HepG2 (cell line): ENCODE results near the gene ABCD1. TPM values are rescaled to one million over a fixed set of nuclear protein-coding genes. Genes with fewer than 3 reads are reported as not detected.
"Not testable (repeated sequence)": the region's sequence is repeated elsewhere in the genome, so short reads cannot be mapped to it uniquely, and the experiment has no call there.

Source experiments
- ATAC-seq: fragments of 200-7000 bp; cut with Tn5 transposase; 3 replicates; pipeline ENCODE4 v1.9.1; 2020; ENCODE audit warnings: mild to moderate bottlenecking, moderate library complexity
- BruUV-seq: library from RNA; stranded (reverse); fragments of 400-500 nt; replicated peaks from 2 replicates; lab custom pipeline; 2021; lab: Mats Ljungman, UMichigan
- CTCF ChIA-PET: fragments of 300-600 bp; formaldehyde crosslinking; extraction: SDS; loops from one replicate; lab custom pipeline; 2021; ENCODE audit warnings: low total read pairs, inconsistent platforms, low intra/inter-chr PET ratio; lab: Yijun Ruan, JAX
- POLR2A ChIA-PET: fragments of 350-600 bp; sonication (Branson Sonifier 250); formaldehyde crosslinking; loops from one replicate; lab custom pipeline; 2020; ENCODE audit warnings: antibody characterized with exemption, inconsistent platforms; lab: Yijun Ruan, JAX
- DNase-seq: peaks from one replicate; pipeline ENCODE4 v3.0.0-alpha.2; 2015; ENCODE audit warnings: low spot score
- FAIRE-seq: peaks from 3 replicates; lab custom pipeline; 2011; peaks lifted over from hg19 to GRCh38; lab: Jason Lieb, UNC
- H2AFZ ChIP-seq: one replicate; pipeline ENCODE4 v1.6.1; 2011; ENCODE audit warnings: low read length, inconsistent platforms
- H3K27ac ChIP-seq: fragments of 300-600 bp; 3 replicates; pipeline ENCODE4 v1.8.0; 2011; ENCODE audit warnings: mixed run types, mild to moderate bottlenecking, mixed read lengths, low read length, inconsistent platforms; ENCODE audit not compliant: insufficient read depth; ENCODE audit errors: extremely low read length
- H3K27me3 ChIP-seq, 2 experiments: fragments of 200-600 bp in 1 of 2; 2 replicates in 1 of 2; 3 replicates in 1 of 2; pipeline versions ENCODE4 v1.6.0 to v1.8.0; 2011; ENCODE audit warnings: low read length in 2 of 2, mild to moderate bottlenecking in 2 of 2, moderate library complexity in 2 of 2, inconsistent platforms in 1 of 2; ENCODE audit not compliant: insufficient read depth in 2 of 2, control insufficient read depth in 1 of 2
- H3K36me3 ChIP-seq, 2 experiments: fragments of 200-600 bp in 1 of 2; replicated peaks in 1 of 2; 2 replicates in 1 of 2; 3 replicates in 1 of 2; pipeline versions ENCODE4 v1.5.1 to v1.8.0; 2011; ENCODE audit warnings: low read length in 2 of 2, inconsistent platforms in 1 of 2; ENCODE audit not compliant: insufficient read depth in 2 of 2, control insufficient read depth in 1 of 2
- H3K4me1 ChIP-seq: 2 replicates; pipeline ENCODE4 v1.5.1; 2012; ENCODE audit warnings: low read length, inconsistent platforms; ENCODE audit not compliant: insufficient read depth
- H3K4me2 ChIP-seq: 2 replicates; pipeline ENCODE4 v1.6.0; 2011; ENCODE audit warnings: low read depth, low read length, inconsistent platforms
- H3K4me3 ChIP-seq, 3 experiments: fragments of 200-600 bp in 1 of 3; sonication (generic), shearing (Covaris generic) in 1 of 3; replicated peaks in 1 of 3; 2 replicates each; pipeline ENCODE4 v1.5.1; 2011 to 2016; ENCODE audit warnings: low read length in 3 of 3, inconsistent platforms in 2 of 3, low read depth in 2 of 3, mild to moderate bottlenecking in 2 of 3, control low read depth in 1 of 3, mixed read lengths in 1 of 3; ENCODE audit not compliant: insufficient read depth in 1 of 3
- H3K79me2 ChIP-seq: one replicate; pipeline ENCODE4 v1.6.1; 2011; ENCODE audit warnings: low read length, inconsistent platforms; ENCODE audit not compliant: insufficient read depth
- H3K9ac ChIP-seq: 2 replicates; pipeline ENCODE4 v1.6.0; 2011; ENCODE audit warnings: mild to moderate bottlenecking, low read depth, low read length, inconsistent platforms; ENCODE audit not compliant: insufficient read depth
- H3K9me3 ChIP-seq: 2 replicates; pipeline ENCODE4 v1.5.1; 2012; ENCODE audit warnings: mild to moderate bottlenecking, low read length
- H4K20me1 ChIP-seq: 2 replicates; pipeline ENCODE4 v1.6.0; 2011; ENCODE audit warnings: inconsistent platforms, mild to moderate bottlenecking, low read length, moderate library complexity; ENCODE audit not compliant: insufficient read depth
- WGBS: methylation state at CpG from one replicate; pipeline ENCODE4 v1.1.6; 2017; ENCODE audit warnings: low lambda C conversion rate; 5-methylcytosine and 5-hydroxymethylcytosine counted together
- in situ Hi-C: cut with HindIII; loops from 2 replicates; pipeline ENCODE4 v1.10.0; 2017; ENCODE audit warnings: low pct_unique_long_range_greater_than_20kb; ENCODE audit not compliant: extremely low pct_ligation_motif_present
- intact Hi-C: fragments of 100-400 bp; cut with micrococcal nuclease; formaldehyde crosslinking; loops from one replicate; pipeline ENCODE4 v1.10.0; 2022; ENCODE audit not compliant: unreplicated experiment
- polyA plus RNA-seq, 8 experiments: library from polyadenylated mRNA; depleted of rRNA in 3 of 8; stranded (reverse) in 7 of 8; unstranded in 1 of 8; fragments of >200 nt; fragmentation: Illumina TruSeq in 4 of 8; extraction: Trizol in 4 of 8; gene quantifications; 2 replicates each; pipeline versions ENCODE4 v1.2.1 to v1.2.3, GENCODE V29; 2011 to 2016; ENCODE audit warnings: low read depth in 4 of 8, missing spikeins in 1 of 8, mixed read lengths in 1 of 8; ENCODE audit not compliant: insufficient read depth in 1 of 8
- total RNA-seq, 5 experiments: library from RNA; depleted of rRNA; stranded (reverse); fragments of >200 nt; fragmentation: Illumina TruSeq; extraction: Trizol; gene quantifications; 2 replicates each; pipeline ENCODE4 v1.2.3, GENCODE V29; 2016; ENCODE audit warnings: low read depth in 1 of 5

Gene ABCD1
- total and polyA plus RNA-seq, 2 of the 13 experiments (the other 11 are each of a cell fraction or from before 2014, with no cell fraction given), result 11.4 to 15.9 TPM

DNA sequence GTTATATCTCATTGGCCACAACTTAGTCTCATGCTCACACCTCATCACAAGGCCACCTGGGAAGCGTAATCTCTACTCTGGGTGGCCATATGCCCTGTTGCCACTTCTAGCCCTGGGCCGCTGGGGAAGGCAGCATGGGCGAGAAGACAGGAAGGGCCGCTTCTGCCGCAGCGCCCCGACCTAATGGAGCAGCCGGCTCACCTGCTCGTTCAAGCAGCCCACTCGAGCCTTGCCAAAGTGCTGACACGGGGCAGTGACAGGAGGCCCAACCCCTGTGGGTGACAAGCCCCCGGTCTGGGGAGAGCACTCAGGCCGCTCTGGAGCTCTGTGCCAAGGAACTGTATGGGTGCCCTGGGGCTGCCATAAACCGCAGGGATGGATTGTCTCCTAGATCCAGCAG, 17.5 kb downstream of the ABCD1 start:
- POLR2A ChIA-PET, H3K9me3 ChIP-seq, H4K20me1 ChIP-seq, H2AFZ ChIP-seq, H3K79me2 ChIP-seq, H3K27ac ChIP-seq, intact Hi-C loops, H3K36me3 ChIP-seq, ATAC-seq, in situ Hi-C loops, H3K9ac ChIP-seq, H3K4me3 ChIP-seq, H3K4me2 ChIP-seq, DNase-seq, FAIRE-seq, CTCF ChIA-PET, BruUV-seq, H3K27me3 ChIP-seq, H3K4me1 ChIP-seq: not testable (repeated sequence)
- no CpG with 5 or more reads among the region's 14 CpGs for WGBS

GRCh38 chrX:153742796-153743467, 18.3 kb downstream of the ABCD1 start:
- 94% methylated on average over 9 of the region's 32 CpGs for WGBS
- H3K27ac ChIP-seq, in situ Hi-C loops, H3K9me3 ChIP-seq, CTCF ChIA-PET, FAIRE-seq, H3K36me3 ChIP-seq, H4K20me1 ChIP-seq, H3K9ac ChIP-seq, H3K79me2 ChIP-seq, H3K27me3 ChIP-seq, H2AFZ ChIP-seq, intact Hi-C loops, BruUV-seq, POLR2A ChIA-PET, H3K4me1 ChIP-seq, H3K4me2 ChIP-seq, H3K4me3 ChIP-seq, DNase-seq, ATAC-seq: not testable (repeated sequence)

- H2AFZ ChIP-seq, FAIRE-seq, H3K4me1 ChIP-seq, H4K20me1 ChIP-seq, H3K36me3 ChIP-seq, H3K9ac ChIP-seq, ATAC-seq, H3K27ac ChIP-seq, DNase-seq, H3K79me2 ChIP-seq, POLR2A ChIA-PET, BruUV-seq, CTCF ChIA-PET, H3K4me3 ChIP-seq, in situ Hi-C loops, H3K4me2 ChIP-seq, H3K9me3 ChIP-seq, H3K27me3 ChIP-seq, intact Hi-C loops: not testable (repeated sequence)
- WGBS, result no CpG with 5 or more reads among the region's 35 CpGs
These were observed 19.0 kb downstream of the ABCD1 start for GRCh38 chrX:153743468-153744209.
